Measurements from ENCODE around the gene ERICH3. TPM values are rescaled to one million over a fixed set of nuclear protein-coding genes. Genes with fewer than 3 reads are reported as not detected.

The ERICH3 gene
- total and polyA plus RNA-seq, 10 of the 15 experiments (the other 5 are each of a cell fraction or from before 2014, with no cell fraction given), result 0.03 to 0.09 (median 0.08) TPM; not detected in 7

DNA sequence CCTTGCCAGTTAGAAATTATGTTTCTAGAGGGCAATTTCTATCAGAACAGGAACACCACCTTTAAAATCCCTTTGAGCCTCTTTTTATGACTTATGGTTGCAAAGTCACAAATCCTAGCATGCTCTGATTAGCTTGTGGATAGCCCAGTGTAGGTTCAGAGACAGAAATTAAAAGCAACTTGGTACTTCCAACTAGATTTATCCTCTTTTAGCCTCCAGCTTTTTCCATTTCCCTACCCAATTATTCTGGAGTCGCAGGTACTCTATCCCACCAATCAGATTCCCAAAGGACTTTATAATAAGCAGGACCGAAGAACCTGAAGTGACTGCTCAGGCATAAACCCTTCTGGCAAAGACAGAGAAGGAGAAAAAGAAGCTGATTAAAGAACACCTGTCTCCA, 127.8 kb downstream of the ERICH3 start (continued):
- TF ChIP-seq, protein P1, sequence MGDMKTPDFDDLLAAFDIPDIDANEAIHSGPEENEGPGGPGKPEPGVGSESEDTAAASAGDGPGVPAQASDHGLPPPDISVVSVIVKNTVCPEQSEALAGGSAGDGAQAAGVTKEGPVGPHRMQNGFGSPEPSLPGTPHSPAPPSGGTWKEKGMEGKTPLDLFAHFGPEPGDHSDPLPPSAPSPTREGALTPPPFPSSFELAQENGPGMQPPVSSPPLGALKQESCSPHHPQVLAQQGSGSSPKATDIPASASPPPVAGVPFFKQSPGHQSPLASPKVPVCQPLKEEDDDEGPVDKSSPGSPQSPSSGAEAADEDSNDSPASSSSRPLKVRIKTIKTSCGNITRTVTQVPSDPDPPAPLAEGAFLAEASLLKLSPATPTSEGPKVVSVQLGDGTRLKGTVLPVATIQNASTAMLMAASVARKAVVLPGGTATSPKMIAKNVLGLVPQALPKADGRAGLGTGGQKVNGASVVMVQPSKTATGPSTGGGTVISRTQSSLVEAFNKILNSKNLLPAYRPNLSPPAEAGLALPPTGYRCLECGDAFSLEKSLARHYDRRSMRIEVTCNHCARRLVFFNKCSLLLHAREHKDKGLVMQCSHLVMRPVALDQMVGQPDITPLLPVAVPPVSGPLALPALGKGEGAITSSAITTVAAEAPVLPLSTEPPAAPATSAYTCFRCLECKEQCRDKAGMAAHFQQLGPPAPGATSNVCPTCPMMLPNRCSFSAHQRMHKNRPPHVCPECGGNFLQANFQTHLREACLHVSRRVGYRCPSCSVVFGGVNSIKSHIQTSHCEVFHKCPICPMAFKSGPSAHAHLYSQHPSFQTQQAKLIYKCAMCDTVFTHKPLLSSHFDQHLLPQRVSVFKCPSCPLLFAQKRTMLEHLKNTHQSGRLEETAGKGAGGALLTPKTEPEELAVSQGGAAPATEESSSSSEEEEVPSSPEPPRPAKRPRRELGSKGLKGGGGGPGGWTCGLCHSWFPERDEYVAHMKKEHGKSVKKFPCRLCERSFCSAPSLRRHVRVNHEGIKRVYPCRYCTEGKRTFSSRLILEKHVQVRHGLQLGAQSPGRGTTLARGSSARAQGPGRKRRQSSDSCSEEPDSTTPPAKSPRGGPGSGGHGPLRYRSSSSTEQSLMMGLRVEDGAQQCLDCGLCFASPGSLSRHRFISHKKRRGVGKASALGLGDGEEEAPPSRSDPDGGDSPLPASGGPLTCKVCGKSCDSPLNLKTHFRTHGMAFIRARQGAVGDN (IDR thresholded peaks at IDR 0.05), result no peak
- TF ChIP-seq, protein P2, sequence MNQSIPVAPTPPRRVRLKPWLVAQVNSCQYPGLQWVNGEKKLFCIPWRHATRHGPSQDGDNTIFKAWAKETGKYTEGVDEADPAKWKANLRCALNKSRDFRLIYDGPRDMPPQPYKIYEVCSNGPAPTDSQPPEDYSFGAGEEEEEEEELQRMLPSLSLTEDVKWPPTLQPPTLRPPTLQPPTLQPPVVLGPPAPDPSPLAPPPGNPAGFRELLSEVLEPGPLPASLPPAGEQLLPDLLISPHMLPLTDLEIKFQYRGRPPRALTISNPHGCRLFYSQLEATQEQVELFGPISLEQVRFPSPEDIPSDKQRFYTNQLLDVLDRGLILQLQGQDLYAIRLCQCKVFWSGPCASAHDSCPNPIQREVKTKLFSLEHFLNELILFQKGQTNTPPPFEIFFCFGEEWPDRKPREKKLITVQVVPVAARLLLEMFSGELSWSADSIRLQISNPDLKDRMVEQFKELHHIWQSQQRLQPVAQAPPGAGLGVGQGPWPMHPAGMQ (IDR thresholded peaks at IDR 0.05; ENCODE audit: borderline replicate concordance), result no peak
- TF ChIP-seq, protein P3, sequence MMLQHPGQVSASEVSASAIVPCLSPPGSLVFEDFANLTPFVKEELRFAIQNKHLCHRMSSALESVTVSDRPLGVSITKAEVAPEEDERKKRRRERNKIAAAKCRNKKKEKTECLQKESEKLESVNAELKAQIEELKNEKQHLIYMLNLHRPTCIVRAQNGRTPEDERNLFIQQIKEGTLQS (IDR thresholded peaks at IDR 0.05; ENCODE audit: borderline replicate concordance, extremely low read depth, low read depth, low read length), result no peak
- no peak for TF ChIP-seq CBFB (IDR thresholded peaks at IDR 0.05; ENCODE audit: low read depth)

DNA sequence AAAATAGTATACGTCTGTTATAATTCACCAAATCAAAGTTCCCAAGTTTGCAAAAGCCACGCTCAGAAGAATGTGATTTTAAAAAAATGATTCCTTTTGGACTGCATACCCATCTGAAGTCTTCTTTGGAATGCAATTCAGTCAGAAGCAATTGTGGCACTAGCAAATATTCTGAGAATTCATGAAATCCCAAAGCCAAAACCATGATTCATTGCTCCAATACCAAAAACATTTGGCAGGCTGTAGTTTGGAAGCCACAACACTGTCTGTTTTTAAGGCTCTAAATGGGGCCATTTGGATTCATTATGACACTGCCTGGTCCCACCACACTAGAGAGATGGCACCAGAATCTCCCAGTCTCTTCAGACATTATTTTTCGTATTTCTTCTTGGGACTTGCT, 139.4 kb downstream of the ERICH3 start:
- ChIA-PET POLR2A (no interaction called here), RAD21 (ENCODE audit: unreplicated experiment) (no interaction called here), CTCF (interaction anchor here (2.1 kb wide), 1 partner anchor 8 kb away, joined by 8 read pairs; no protein-coding TSS in a partner anchor), SMC1A (ENCODE audit: uncharacterized antibody, unreplicated experiment) (no interaction called here)
- no peak for TF ChIP-seq PAX8 (IDR thresholded peaks at IDR 0.05)
- TF ChIP-seq ZNF274 (IDR thresholded peaks at IDR 0.05; ENCODE audit: insufficient read depth, insufficient read length), result no peak
- TF ChIP-seq HDGF (IDR thresholded peaks at IDR 0.05), result no peak
- BruUV-seq (replicated peaks), result no TSS peak
- Histone ChIP-seq H3K4me3 (no peak overlapping the region), H3K36me3 (ENCODE audit: control insufficient read depth in 2 of 2, insufficient read depth in 2 of 2, low read length in 1 of 2) (no peaks in the 10 kb centered on the region), H3K79me2 (ENCODE audit: control insufficient read depth, insufficient read depth, low read length) (no peaks in the 10 kb centered on the region), H3K9ac (ENCODE audit: control insufficient read depth, insufficient read depth, low read length) (no peak overlapping the region), H4K20me1 (ENCODE audit: control insufficient read depth, insufficient read depth) (no peaks in the 10 kb centered on the region), H3K4me2 (ENCODE audit: control insufficient read depth, insufficient read depth) (no peak overlapping the region), H3K27me3 (replicated peaks in 1 of 2; ENCODE audit: control insufficient read depth in 2 of 2, insufficient read depth in 2 of 2, low read length in 1 of 2) (0 out of 4 replicates have a peak, but pooled peaks cover 0 to 3% of the 10 kb centered on the region in 2 experiments), H3K9me3 (replicated peaks; ENCODE audit: control insufficient read depth, insufficient read depth, low read length) (no peaks in the 10 kb centered on the region), H2AFZ (ENCODE audit: control insufficient read depth, low read depth, low read length) (no peak overlapping the region), H3K4me1 (ENCODE audit: control insufficient read depth, insufficient read depth, low read length) (no peaks in the 10 kb centered on the region), H3K27ac (ENCODE audit: control insufficient read depth, insufficient read depth) (no peak overlapping the region)
- in situ Hi-C loops (cut with MboI), result no loop called here
- 53% methylated on average over 3 of the region's 3 CpGs for WGBS (ENCODE audit: insufficient coverage, insufficient replicate concordance, low lambda C conversion rate, missing lambda C conversion rate)
- ATAC-seq (no peak), DNase-seq (ENCODE audit: low read depth, low spot score) (no peak), FAIRE-seq (no peak)
- intact Hi-C loops (cut with micrococcal nuclease; ENCODE audit: unreplicated experiment), result no loop called here
